Activated T-cell treated with anti-CD3 and anti-CD28 coated beads, Interleukin-2, amount 50 U/mL, for 1 hour (primary cell): ENCODE data around the gene NSRP1.
"Not testable (repeated sequence)": the region's sequence is repeated elsewhere in the genome, so short reads cannot be mapped to it uniquely, and the experiment has no call there.

ENCODE experiments used
- DNase-seq: peaks from one replicate; pipeline ENCODE4 v3.0.0-alpha.2; 2020

NSRP1 gene

DNA sequence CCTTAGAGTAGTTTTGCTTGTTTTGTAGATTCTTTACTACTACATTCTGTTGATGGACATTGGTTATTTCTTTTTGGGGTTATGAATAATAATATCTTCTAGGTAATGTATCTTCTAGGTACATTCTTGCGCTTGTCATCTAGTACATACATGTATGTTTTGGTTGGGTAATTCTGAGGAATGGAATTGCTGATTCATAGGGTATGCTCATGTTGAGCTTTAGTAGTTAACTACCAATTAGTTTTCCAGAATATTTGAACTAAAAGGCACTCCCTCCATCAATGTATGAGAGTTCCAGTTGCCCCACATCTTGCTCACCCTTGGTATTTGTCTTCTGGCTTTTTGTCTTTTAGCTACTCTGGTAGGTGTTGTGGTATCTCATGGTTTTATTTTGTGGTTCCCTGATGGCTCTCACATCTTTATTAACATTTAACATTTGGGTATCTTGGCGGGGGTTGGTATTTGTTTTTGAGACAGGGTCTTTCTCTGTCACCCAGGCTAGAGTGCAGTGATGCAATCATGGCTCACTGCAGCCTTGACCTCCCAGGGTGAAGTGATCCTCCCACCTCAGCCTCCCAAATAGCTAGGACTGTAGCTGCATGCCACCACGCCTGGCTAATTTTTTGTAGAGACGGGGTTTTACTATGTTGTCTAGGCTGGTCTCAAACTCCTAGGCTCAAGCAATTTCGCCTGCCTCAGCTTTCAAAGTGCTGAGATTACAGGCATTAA lies 71.8 kb downstream of the NSRP1 start:
- DNase-seq, result no peak

DNA sequence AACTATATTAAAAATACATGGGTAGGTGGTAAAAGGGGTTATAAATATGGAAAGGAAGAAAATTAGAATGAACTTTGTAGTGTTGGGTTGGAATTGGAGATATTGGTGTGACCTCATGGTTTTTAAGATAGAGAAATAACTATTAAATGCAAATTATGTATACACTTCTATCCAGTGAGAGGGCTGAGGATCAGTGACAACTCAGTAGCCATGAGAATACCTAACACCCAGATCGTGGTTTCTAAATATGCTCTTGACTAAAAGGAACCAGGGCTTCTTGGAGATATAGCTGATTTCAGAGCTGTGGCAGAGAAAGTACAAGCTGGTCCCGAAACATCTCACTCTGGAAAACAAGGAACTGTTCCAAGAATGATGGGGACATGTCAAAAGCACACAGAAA lies 74.5 kb downstream of the NSRP1 start:
- no peak for DNase-seq

DNA sequence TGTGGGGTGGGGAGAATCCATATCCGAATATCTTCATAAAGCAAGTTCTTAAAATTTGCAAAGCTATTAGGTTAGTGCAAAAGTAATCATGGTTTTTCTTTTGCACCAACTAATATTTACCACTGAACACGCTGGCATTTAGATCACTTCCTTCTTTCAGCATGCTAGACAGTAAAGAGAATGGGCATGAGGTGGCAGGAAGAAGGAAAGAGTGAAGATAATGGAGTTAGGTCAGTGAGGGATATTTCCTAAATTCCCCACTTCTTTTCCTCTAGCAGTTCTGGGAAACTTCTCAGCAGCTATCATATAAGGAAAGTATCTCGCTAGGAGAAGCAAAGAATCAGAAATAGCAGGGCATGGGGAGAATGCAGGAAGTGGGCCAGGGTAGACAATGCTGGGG lies 79.9 kb downstream of the NSRP1 start:
- DNase-seq, result no peak

DNA sequence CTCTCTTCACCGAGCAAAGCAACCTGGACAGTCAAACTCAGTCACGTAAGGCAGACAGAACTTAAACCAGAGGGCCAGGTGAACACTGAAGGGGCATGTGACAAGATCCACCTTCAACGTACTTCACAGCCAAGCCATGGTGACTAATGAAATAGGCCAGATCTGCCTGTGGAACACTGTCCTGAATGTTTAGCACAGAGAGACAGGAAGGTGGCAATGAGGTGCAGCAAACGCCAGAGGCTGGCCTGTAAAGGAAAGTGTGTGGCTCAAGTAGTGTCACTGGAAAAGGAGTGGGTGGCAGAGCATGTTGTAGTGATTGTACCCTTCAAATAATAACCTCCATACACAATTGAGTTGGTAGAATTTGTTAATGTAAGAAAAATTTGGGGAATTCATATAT lies 80.8 kb downstream of the NSRP1 start:
- no peak for DNase-seq

DNA sequence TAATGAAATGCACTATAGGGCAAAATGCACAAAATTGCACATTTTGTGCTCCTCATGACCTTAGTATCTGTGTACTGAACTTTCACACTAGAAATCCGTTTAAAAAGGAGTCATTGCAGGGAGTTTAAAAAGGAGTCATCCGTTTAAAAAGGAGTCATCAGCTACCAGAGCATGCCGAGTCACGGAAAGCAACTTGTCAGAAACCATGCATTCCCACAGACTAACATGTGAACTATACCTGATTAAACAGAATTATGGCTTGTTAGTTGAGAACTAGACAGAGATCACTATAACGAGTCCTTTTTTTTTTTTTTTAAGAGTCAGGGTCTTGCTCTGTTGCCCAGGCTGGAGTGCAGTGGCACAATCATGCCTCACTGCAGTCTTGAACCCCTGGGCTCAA lies 83.0 kb downstream of the NSRP1 start:
- no peak for DNase-seq

DNA sequence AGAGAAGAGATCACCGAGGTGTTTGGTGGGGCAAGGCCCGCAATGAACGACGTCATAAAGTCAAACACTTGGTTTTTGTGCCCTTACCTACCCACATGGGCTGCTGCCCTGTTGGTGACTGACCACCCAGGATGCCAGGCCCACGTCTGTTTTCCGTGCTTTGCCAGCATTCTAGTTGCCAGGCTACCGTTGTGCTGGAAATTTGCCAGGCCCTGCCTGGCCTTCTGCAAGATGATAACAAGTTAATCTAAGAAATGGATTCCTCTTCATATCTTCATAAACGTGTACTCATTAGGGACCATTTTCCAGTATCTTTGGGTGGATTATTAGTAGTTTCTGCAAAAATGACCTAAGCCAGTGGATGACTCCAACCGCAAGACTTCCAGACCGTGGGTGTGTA lies 83.5 kb downstream of the NSRP1 start:
- DNase-seq, result no peak

DNA sequence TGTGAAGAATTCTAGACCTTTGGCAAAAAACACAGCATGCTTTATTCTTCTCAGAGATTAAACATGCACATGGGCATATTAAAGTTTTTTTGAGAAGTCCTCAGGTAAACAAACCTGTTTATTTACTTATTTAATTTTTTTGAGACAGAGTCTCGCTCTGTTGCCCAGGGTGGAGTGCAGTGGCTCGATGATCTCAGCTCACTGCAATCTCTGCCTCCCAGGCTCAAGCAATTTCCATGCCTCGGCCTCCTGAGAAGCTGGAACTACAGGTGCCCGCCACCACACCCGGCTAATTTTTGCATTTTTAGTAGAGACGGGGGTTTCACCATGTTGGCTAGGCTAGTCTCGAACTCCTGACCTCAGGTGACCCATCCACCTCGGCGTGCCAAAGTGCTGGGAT lies 84.0 kb downstream of the NSRP1 start:
- DNase-seq, result not testable (repeated sequence)

DNA sequence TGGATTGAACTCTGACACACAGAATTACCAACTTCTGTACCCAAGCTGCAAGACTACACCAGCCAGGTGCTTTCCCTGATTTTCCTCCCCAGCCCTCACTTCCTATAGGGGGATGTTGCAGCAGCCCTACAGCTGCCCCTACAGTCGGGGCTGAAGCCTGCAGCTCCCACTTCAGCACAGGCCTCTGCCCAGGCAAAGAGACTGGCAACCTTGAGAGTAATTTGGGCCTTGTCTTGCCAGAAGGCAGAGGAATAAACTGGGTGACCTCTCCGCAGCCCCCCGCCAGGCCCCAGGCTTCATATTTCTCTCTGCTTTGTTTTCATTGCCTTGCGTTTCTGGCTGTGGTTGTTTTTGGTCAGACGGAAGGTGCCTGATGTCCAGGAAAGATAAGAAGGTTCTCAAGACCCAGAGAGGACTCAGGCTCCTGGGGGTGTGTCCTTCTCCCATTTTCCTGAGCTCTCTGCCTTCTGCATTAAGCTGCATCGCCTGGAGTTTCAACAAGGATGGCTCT lies 86.9 kb downstream of the NSRP1 start:
- DNase-seq, result no peak

DNA sequence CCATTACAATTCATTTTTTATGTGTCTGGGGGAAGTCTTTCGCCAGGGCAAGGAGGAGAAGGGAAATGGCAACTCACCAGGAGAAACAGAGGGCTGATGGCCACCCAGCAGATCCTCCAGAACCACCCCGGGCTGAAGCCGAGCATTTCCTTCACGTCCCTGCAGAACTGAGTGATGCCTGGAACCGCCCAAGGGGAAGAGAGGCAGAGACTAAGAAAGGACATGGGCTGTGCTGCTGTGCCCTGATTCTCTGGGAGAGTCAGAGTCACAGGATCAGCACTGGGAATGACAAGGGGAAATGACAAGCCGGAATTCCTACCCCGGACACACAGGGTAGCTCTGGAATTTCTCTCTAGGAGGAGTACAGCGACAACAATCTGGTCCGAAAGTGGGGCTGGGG lies 91.0 kb downstream of the NSRP1 start:
- no peak for DNase-seq

DNA sequence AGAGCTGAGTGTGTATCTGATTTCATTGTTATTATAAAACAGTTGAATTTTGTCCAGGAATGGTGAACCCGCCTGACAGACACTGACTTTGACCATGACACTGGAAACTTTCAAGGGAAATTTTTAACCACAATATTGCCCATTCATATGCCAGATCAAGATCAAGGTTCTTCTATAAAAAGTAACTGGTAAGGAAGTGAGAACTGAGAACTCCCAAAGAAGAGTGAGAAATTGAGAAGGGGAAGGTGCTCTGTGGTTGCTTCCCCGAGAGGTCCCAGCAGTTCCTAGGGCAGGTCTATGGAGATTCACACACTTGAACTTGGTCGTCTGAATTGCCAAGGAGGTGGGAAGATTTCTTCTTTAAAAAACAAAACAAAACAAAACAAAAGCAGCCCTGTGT lies 91.6 kb downstream of the NSRP1 start:
- no peak for DNase-seq

DNA sequence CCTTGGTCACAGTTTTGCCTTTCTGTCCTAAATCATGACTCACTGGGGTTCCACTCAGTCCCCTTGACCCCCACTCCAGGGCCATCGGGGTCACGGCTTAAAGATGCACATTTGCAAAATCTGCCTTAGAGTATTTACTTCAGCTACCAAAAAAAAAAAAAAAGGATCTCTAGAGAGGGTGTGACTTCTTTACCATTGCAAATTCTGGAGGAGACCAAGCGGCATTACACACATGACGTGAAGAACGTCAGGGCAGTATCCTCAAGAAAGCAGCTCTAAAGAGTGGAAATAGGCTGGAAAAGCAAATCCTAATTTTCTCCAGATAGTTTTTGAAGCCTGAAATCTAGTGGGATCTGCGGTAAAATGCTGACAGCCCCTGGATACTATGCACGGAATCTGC lies 93.3 kb downstream of the NSRP1 start:
- DNase-seq, result no peak

DNA sequence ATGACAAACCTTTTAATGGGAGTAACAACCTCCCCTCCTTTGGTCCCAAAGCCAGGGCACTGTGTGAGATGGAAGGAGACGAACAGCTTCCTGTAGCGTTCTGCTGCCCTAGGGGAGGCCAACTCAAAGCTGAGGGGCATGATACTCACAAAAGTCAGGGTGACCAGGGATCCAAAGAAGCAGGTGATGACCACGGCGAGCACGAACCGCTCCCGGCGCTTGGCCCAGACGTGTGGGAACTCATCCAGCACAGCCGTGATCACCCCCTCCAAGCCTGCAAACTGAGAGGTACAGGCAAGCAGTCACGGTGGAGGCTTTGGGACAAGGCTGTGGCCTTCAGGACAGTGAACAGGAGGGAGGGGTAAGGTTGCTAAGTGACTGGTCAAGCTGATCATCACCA lies 93.8 kb downstream of the NSRP1 start:
- DNase-seq, result no peak

DNA sequence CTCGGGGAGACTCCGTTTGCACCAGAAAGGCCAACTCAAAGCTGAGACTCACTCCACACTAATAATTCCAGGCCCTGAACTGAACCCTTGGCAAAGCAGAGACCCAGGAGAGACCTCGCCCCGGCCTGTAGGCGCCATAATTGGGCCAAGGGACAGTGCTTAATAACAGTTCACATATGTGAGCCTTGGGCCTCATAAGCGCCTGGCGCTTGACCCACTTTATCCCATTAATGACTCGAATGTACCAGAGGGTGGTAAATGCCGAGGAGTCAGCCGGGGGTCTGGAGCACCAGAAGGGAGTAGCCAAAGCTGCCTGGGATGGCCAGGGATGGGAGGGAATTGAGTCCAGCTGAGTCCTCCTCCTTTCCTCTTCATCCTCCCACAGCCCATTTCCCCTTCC lies 94.3 kb downstream of the NSRP1 start:
- DNase-seq, result no peak

DNA sequence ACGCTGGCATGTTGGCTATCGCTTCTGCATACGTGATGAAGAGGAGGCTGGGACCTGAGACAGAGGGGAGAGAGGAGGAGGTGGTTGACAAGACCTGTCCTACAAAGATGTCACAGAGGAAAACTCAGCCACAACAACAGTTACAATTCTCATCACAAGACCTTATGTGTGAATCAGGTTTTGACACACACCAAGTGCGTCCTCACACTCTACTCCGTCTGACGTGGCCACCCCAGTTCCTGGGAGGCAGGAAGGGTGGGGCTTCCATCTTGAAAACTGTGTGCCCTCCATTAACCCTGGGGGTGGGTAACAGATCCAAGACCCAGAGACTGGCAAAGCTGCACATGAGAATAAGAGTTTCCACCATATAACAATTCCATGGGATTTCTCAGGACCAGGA lies 94.8 kb downstream of the NSRP1 start:
- DNase-seq, result no peak

DNA sequence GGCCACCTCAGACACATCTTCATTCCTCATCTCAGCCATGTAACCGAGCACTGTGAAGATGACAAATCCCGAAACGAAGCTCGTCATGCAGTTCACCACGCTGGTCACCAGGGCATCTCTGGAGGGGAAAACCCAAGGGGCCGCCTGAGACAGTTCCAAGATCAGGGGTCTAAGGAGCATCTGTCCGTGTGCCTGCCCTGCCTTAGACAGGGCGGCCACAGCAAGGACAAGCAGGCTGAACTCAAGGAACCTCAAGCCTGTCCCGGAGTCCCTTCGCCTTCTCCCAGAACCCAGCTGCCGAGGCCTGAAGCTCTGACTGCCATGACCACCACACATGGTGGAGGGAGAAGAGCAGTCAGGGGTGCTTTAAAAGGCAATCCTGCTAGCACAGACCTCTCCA lies 96.1 kb downstream of the NSRP1 start:
- DNase-seq, result no peak

DNA sequence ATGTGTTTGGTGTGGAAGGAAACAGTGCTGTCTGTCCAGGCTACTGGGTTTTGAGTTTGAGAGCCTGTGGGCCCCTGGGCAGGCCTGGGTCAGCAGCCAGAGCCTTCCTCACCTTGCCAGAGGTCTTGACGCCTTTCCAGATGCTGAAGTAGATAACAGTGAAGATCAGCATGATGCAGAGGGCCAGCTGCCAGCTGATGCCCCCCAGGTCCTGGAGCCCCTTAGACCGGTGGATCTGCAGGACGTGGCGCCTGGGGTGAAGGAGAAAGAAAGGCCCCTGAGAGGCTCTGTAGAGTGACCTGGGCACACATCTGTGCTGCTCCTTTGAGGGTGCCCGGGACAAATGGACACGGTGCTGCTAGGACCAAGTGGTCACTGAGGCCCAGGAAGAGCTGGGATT lies 100.4 kb downstream of the NSRP1 start:
- no peak for DNase-seq

DNA sequence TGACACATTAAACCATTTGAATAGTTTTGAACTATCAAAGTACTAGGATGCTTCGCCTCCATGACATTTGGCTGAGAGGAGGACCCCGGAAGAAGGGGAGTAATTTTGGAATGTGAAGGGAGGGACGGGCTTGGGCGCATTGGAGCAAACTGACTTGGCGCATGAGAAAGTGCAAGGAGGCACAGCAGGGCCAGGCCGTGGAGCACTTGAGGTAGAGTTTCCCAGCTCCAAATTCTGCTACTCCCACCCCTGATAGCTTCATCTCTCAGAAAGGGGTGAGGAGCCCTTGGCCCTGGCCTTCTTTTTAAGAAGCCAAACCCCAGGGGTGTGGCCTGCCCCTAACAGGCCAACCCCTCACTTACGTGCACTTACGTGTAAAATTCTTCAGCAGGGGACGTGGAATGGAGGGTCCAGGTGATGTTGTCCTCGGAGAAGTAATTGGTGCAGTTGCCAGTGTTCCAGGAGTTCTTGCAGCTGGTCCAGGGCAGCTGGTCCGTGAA lies 101.2 kb downstream of the NSRP1 start:
- DNase-seq, result no peak

DNA sequence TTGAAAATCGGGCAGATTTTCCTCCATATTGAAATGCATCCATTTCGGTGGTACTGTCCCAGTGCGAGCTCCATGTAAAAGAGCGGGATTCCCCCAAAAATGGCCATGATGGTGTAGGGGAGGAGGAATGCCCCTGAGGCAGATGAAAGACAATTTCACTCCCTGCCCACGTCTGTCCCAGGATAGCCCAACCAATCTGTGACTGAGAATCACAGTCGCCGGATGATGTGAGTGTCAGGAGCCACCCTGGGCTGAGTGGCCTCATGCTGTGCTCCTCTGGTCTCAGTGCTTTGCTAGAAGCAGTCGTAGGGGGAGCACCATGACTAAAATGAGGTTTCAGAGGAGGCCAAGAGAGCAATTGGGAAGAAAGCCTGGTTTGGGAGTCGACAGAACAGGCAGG lies 102.2 kb downstream of the NSRP1 start:
- DNase-seq, result no peak

DNA sequence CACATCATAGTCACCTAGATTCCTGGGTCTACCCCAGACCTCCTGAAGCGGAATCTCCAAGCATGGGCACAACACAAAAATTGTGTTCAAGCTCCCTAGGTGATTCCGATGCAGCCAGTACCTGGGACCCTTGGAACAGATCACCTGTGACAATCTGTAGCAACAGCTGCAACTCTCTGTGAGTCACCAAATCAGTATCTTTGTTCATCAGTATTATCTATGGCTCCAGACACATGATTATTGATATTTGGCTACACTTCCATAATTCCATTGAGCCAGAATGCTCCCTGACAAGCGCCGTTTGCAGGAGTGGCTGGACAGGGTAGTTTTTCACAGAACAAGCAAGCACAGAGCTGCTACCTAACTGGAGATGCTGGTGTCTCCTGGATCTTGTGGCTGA lies 102.7 kb downstream of the NSRP1 start:
- no peak for DNase-seq

DNA sequence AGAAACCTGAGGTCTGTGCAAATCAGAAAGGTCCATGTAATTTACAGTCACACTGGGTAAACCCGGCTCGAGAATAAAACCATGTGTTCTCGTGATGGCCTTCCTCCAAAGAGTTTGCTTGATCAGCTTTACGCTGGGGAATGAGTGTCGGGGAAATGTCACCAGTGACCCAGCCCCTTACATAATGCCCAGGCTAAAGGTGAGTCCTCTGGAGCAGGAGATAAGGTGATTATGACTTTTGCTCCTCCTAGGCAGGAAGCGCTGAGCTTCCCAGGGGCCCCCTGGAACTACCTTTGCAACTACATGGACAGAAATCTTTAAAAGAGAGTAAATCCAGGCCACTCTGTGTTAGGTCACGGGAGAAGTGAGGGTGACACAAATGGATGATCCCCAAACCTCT lies 103.2 kb downstream of the NSRP1 start:
- no peak for DNase-seq

DNA sequence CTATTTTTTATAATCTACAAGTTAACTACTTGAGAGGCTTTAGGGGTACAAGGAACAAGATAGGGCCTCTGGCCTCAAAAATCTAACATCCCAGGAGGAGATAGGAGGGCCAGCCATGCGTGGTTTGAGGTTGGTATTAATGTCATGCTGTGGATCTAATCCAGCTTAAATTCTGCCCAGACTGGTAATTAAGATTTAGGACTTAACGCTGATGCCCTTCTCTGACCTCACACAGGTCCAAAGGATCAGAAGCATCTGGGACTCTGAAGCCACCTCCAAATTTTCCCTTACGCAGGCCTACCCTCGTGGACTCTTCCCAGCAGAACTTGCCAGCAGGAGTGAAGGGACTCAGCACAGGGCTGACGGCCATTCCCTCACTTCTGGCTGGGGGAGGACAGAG lies 103.8 kb downstream of the NSRP1 start:
- no peak for DNase-seq

DNA sequence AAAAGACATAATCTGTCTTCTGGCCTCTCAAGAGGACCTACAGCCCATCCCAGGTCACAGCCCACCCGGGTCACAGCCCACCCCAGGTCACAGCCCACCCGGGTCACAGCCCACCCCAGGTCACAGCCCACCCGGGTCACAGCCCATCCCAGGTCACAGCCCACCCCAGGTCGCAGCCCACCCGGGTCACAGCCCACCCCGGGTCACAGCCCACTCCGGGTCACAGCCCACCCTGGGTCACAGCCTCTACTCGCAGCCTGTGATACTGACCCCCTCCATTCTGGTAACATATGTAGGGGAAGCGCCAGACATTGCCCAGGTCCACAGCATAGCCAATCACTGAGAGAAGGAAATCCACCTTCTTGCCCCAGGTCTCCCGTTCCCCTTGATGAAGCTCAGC lies 104.7 kb downstream of the NSRP1 start:
- no peak for DNase-seq

DNA sequence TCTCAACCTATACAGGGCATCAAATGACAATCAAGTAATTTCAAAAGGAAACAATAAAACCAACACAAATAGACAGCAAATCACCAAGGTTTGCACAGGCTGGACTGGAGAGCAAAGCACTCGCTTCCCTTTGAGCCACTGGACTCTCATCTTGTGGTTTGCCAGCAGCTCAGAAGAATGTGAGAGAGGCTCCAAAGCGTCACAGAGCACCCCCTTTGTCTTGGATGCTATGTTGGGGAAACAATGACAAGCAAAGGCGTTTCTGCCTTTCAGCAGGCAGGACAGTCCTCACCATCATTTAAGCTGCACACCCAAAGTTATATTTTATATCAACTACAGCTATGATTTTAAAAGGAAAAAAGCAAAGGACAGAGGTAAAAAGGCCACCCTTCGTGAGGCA lies 105.6 kb downstream of the NSRP1 start:
- no peak for DNase-seq

DNA sequence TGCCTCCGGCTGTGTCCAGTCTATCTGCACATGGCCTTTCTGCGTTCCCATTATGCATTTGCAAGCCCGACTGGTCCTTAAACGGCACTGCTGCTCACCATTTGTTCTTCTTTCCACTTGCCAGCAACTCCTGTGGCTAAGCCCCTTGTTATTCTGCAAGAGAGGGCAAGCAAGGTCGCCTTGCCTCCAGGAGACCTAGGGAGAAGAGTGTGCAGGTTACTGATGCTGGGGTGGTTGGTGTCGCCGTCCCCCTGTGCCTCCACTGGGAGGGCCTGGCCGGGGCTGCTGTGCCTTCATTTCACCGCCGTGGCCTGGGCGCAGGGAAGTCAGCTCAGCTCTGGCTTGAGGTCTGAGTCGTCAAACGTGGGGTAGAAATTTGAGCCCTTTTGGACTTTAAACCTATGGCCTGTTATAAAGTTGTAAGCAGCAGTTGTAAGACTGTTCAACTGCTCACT lies 106.1 kb downstream of the NSRP1 start:
- DNase-seq, result no peak

DNA sequence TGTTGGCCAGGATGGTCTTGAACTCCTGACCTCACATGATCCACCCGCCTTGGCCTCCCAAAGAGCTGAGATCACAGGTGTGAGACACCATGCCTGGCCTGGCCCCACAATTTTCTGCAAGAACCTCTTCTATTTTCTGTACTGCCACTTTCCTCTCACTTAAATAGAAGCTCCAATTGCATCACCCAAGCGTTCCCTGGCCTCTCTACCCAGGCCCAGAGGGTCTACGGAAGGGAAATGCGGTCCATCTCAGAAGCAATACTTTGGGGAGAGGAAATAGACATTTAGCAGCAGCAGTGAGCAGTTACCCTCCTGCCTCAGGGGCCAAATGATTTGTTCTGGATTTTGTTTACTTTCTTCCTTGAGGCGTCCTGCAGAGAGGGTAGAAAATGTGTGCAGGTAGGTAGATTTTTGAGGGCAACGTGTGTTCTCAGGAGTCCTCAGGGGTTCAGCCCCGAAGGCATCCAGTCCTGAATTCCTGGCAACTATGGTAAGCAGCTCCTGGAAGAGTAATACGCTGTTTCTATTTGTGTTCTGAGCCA lies 107.9 kb downstream of the NSRP1 start:
- DNase-seq, result no peak
